ENCODE data around the gene LOC128125822. TPM values are rescaled to one million over a fixed set of nuclear protein-coding genes. Genes with fewer than 3 reads are reported as not detected.

LOC128125822 gene

GRCh38 chr6:63611560-63611959 is 39.3 kb downstream of the LOC128125822 start:
- no peaks in the 10 kb centered on the region for H3K36me3 ChIP-seq (ENCODE audit: insufficient read depth)
- whole genome bisulfite sequencing, result 94% methylated on average over 1 of the region's 1 CpG
- no peak for DNase-seq (ENCODE audit: extremely low spot score)
- H3K4me1 ChIP-seq (ENCODE audit: insufficient read depth), result no peaks in the 10 kb centered on the region
- H3K27ac ChIP-seq (ENCODE audit: low read depth), result no peak overlapping the region
- no peak overlapping the region for H3K4me3 ChIP-seq (ENCODE audit: low read depth, low read length)

- no peak for DNase-seq (ENCODE audit: extremely low spot score)
- H3K36me3 ChIP-seq (ENCODE audit: insufficient read depth), result no peaks in the 10 kb centered on the region
- WGBS, result 88% methylated on average over 1 of the region's 1 CpG
- H3K4me1 ChIP-seq (ENCODE audit: insufficient read depth), result no peaks in the 10 kb centered on the region
- H3K27ac ChIP-seq (ENCODE audit: low read depth), result no peak overlapping the region
- no peak overlapping the region for H3K4me3 ChIP-seq (ENCODE audit: low read depth, low read length)
Observed at GRCh38 chr6:63615590-63615989, 43.3 kb downstream of the LOC128125822 start.

Small RNA genes within 50 kb of the gene (small RNA-seq; reads per million reads assigned to genes)
- not detected for gene AL513043.1

Other genes starting within 250 kb of the LOC128125822 start
- 63.4 TPM for gene PTP4A1, start within 50 bp of the LOC128125822 start, total RNA-seq
- 19.1 TPM for gene PTP4A1, start within 50 bp of the LOC128125822 start, polyA plus RNA-seq
- gene PHF3, start 63.3 kb downstream of the LOC128125822 start, total RNA-seq, result 124 TPM
- 21.9 TPM for gene PHF3, start 63.3 kb downstream of the LOC128125822 start, polyA plus RNA-seq